GM12892 (cell line): ENCODE data around the gene ALPG.
"Not testable (repeated sequence)": the region's sequence is repeated elsewhere in the genome, so short reads cannot be mapped to it uniquely, and the experiment has no call there.

Source experiments
- POLR2A ChIP-seq: IDR thresholded peaks from 2 replicates; pipeline ENCODE4 v1.6.1; 2011; ENCODE audit warnings: low read depth, low read length, control low read depth
- POLR2AphosphoS5 ChIP-seq: IDR thresholded peaks from 2 replicates; pipeline ENCODE4 v1.6.1; 2011; ENCODE audit warnings: low read depth, low read length, control low read depth
- TAF1 ChIP-seq: IDR thresholded peaks from 2 replicates; pipeline ENCODE4 v1.6.1; 2011; ENCODE audit warnings: low read depth, mild to moderate bottlenecking, control low read depth, low read length, borderline replicate concordance

DNA sequence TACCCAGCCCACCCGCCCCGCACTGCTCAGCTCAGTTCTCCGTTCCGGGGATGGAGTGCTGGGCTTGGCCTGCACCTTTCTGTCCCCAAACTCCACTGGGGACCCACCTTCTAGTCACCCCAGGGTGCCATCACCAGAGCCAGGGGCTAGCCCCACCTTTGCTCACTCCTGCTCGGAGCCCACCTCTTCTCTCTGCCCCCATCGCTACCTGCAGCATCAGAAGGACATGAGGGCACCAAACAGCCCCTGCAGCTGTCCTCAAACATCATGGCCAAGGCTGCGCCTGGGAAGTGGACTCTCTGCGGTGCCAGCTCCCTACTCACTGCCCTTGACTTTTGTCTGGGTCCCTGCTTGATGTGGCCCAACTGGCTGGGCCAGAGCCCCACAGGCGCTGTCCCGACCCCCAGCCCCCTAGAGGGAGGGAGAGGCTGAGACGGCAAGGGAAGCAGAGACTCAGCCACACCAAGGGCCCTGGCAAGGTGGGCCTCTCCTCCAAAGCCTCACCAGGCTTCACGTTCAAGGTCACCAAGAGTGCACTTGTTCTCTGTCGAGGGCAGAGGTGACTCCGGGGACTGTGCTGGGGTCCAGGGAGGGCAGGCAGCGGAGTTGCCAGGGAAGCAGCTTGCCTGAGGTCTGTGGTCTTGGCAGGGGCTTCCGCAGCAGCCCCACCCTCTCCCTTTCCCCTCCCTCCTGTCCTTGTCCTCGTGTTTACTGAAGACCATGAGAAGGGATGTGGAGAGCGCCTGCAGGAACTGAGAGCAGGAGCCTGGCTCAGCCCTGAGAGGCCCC lies 41.6 kb upstream of the ALPG start:
- not testable (repeated sequence) for TF ChIP-seq POLR2A, POLR2AphosphoS5, TAF1
